Left kidney (tissue), 2 donors: ENCODE data around the gene SLAIN1. TPM values are rescaled to one million over a fixed set of nuclear protein-coding genes. Genes with fewer than 3 reads are reported as not detected.

Experiments used
- DNase-seq: peaks from one replicate; pipeline ENCODE4 v3.0.0-alpha.2; 2013
- polyA plus RNA-seq: library from polyadenylated mRNA; unstranded; fragments of 120-200 nt; gene quantifications from one replicate; pipeline ENCODE4 v1.2.1, GENCODE V29; 2013; ENCODE audit not compliant: insufficient read length

The SLAIN1 gene
- polyA plus RNA-seq, 1 donor = 23.1 TPM

GRCh38 chr13:77703408-77703807, 5.9 kb downstream of the SLAIN1 start:
- DNase-seq = no peak

GRCh38 chr13:77714119-77714755, 16.8 kb downstream of the SLAIN1 start:
- no peak for DNase-seq

GRCh38 chr13:77715233-77715891, 17.9 kb downstream of the SLAIN1 start:
- no peak for DNase-seq

- no peak for DNase-seq
Observed at GRCh38 chr13:77716692-77717091, 19.2 kb downstream of the SLAIN1 start.

- no peak for DNase-seq
Observed at GRCh38 chr13:77717508-77717907, 20.0 kb downstream of the SLAIN1 start.

- DNase-seq = no peak
Observed at GRCh38 chr13:77719128-77719527, 21.6 kb downstream of the SLAIN1 start.

- DNase-seq = no peak
Observed at GRCh38 chr13:77720988-77721387, 23.5 kb downstream of the SLAIN1 start.

- DNase-seq = no peak
Observed at GRCh38 chr13:77724092-77724491, 26.6 kb downstream of the SLAIN1 start.

- DNase-seq = peak; percentile 18
Observed at GRCh38 chr13:77725071-77725470, 27.6 kb downstream of the SLAIN1 start.

GRCh38 chr13:77728265-77729125, 31.0 kb downstream of the SLAIN1 start:
- DNase-seq = no peak

- no peak for DNase-seq
Observed at GRCh38 chr13:77729502-77730221, 32.2 kb downstream of the SLAIN1 start.

GRCh38 chr13:77730572-77730971, 33.1 kb downstream of the SLAIN1 start:
- no peak for DNase-seq

GRCh38 chr13:77732287-77732686, 34.8 kb downstream of the SLAIN1 start:
- DNase-seq = no peak

GRCh38 chr13:77733674-77734073, 36.2 kb downstream of the SLAIN1 start:
- DNase-seq = no peak

GRCh38 chr13:77737583-77738200, 40.2 kb downstream of the SLAIN1 start:
- no peak for DNase-seq

- DNase-seq = no peak
Observed at GRCh38 chr13:77740097-77740735, 42.7 kb downstream of the SLAIN1 start.

- no peak for DNase-seq
Observed at GRCh38 chr13:77740931-77741596, 43.6 kb downstream of the SLAIN1 start.

- DNase-seq = no peak
Observed at GRCh38 chr13:77741597-77741972, 44.1 kb downstream of the SLAIN1 start.

- no peak for DNase-seq
Observed at GRCh38 chr13:77742801-77743200, 45.3 kb downstream of the SLAIN1 start.

GRCh38 chr13:77745784-77746183, 48.3 kb downstream of the SLAIN1 start:
- DNase-seq = no peak

- DNase-seq = no peak
Observed at GRCh38 chr13:77749344-77749880, 51.9 kb downstream of the SLAIN1 start.
